Nephron (organoid): Measurements from ENCODE around the gene ARMH3.

ENCODE experiments used
- H3K27ac Mint-ChIP-seq, 3 experiments: 2 replicates each; pipeline ENCODE4 v1.8.0; 2020; ENCODE audit warnings: mixed read lengths in 3 of 3, mild to moderate bottlenecking in 2 of 3, moderate library complexity in 1 of 3
- H3K27me3 Mint-ChIP-seq: 2 replicates; pipeline ENCODE4 v1.8.0; 2021; ENCODE audit warnings: low read depth, mild to moderate bottlenecking, moderate library complexity, mixed read lengths
- H3K36me3 Mint-ChIP-seq: 2 replicates; pipeline ENCODE4 v1.8.0; 2020; ENCODE audit warnings: low read depth, mixed read lengths
- H3K4me1 Mint-ChIP-seq: 2 replicates; pipeline ENCODE4 v1.8.0; 2020; ENCODE audit warnings: mixed read lengths
- H3K4me3 Mint-ChIP-seq, 3 experiments: 2 replicates each; pipeline ENCODE4 v1.8.0; 2020; ENCODE audit warnings: mild to moderate bottlenecking in 3 of 3, mixed read lengths in 3 of 3, moderate library complexity in 2 of 3
- H3K9me3 Mint-ChIP-seq: 2 replicates; pipeline ENCODE4 v1.8.0; 2020; ENCODE audit warnings: mixed read lengths
- TF ChIP-seq, protein P1 (sequence below), 3 experiments: fragments of 200-600 bp; sonication (generic); IDR thresholded peaks; one replicate each; pipeline ENCODE4 v1.5.0; 2021; ENCODE audit warnings: antibody characterized with exemption in 3 of 3; ENCODE audit not compliant: unreplicated experiment in 3 of 3

ARMH3 gene

DNA sequence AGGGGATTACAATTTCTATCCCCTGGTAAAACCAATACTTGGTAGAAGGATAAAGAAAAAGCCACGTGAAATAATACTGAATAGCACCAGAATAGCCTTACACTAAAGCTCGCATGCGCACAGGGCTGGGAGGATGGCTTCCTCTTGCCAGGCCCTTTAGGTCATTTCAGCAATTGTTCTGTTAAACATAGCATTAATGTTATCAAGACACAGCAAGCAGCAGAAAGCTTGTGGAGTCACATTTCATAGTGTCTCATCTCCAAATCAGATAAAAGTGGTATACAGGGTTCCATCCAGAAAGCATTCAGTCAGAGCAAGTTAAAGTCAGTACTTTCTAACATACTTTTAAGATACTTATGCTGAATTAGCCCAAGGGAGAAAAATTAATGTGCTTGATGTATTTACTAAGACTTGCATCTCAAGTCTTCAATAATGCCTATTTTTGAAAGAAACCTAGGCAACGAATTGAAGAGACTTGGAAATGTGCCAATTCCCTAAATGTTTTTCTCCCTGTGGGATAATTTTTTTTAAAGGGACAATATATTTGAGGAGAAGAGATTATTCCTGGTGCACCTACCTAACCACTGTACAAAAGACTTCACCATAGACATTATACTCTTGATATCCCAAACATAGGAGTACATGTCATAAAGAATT lies 258.4 kb downstream of the ARMH3 start:
- Mint-ChIP-seq H3K36me3 (peaks cover 90% of the 10 kb centered on the region), H3K9me3 (no peaks in the 10 kb centered on the region), H3K4me1 (no peaks in the 10 kb centered on the region), H3K4me3 (no peak overlapping the region), H3K27me3 (no peaks in the 10 kb centered on the region), H3K27ac (no peak overlapping the region)
- TF ChIP-seq, protein P1, sequence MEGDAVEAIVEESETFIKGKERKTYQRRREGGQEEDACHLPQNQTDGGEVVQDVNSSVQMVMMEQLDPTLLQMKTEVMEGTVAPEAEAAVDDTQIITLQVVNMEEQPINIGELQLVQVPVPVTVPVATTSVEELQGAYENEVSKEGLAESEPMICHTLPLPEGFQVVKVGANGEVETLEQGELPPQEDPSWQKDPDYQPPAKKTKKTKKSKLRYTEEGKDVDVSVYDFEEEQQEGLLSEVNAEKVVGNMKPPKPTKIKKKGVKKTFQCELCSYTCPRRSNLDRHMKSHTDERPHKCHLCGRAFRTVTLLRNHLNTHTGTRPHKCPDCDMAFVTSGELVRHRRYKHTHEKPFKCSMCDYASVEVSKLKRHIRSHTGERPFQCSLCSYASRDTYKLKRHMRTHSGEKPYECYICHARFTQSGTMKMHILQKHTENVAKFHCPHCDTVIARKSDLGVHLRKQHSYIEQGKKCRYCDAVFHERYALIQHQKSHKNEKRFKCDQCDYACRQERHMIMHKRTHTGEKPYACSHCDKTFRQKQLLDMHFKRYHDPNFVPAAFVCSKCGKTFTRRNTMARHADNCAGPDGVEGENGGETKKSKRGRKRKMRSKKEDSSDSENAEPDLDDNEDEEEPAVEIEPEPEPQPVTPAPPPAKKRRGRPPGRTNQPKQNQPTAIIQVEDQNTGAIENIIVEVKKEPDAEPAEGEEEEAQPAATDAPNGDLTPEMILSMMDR (IDR thresholded peaks at IDR 0.05; ENCODE audit: unreplicated experiment in 3 of 3), result no peak
